KMS-11 (cell line): ENCODE measurements around the gene BHLHA15.

ENCODE experiments used
- H2AFZ ChIP-seq: fragments of 200-600 bp; sonication (generic); 2 replicates; pipeline ENCODE4 v1.6.1; 2016; ENCODE audit warnings: antibody characterized with exemption, mixed run types, low read depth
- H3K27ac ChIP-seq: fragments of 200-600 bp; sonication (generic); 2 replicates; pipeline ENCODE4 v1.6.1; 2016; ENCODE audit warnings: mild to moderate bottlenecking, mixed run types
- H3K27me3 ChIP-seq: fragments of 200-600 bp; sonication (generic); 2 replicates; pipeline ENCODE4 v1.6.1; 2017; ENCODE audit warnings: mild to moderate bottlenecking, low read depth, mixed run types, moderate library complexity; ENCODE audit not compliant: insufficient read depth
- H3K36me3 ChIP-seq: fragments of 200-600 bp; sonication (generic); 2 replicates; pipeline ENCODE4 v1.6.1; 2017; ENCODE audit warnings: mild to moderate bottlenecking, mixed run types; ENCODE audit not compliant: insufficient read depth
- H3K4me1 ChIP-seq: fragments of 200-600 bp; sonication (generic); 2 replicates; pipeline ENCODE4 v1.6.1; 2016; ENCODE audit warnings: mild to moderate bottlenecking, low read depth, mixed run types; ENCODE audit not compliant: poor library complexity, severe bottlenecking
- H3K4me2 ChIP-seq: fragments of 200-600 bp; sonication (generic); 2 replicates; pipeline ENCODE4 v1.7.0; 2016; ENCODE audit warnings: mild to moderate bottlenecking, mixed run types
- H3K4me3 ChIP-seq: fragments of 200-600 bp; sonication (generic); IDR thresholded peaks from 2 replicates; pipeline ENCODE4 v1.6.1; 2017; ENCODE audit warnings: low read depth, low read length, mixed read lengths; ENCODE audit not compliant: insufficient read depth
- H3K79me2 ChIP-seq: fragments of 200-600 bp; sonication (generic); 2 replicates; pipeline ENCODE4 v1.6.1; 2016; ENCODE audit warnings: low read depth, mixed run types; ENCODE audit not compliant: insufficient read depth
- H3K9ac ChIP-seq: fragments of 200-600 bp; sonication (generic); 2 replicates; pipeline ENCODE4 v1.6.1; 2016; ENCODE audit warnings: mild to moderate bottlenecking, mixed run types
- H4K20me1 ChIP-seq: fragments of 200-600 bp; sonication (generic); 2 replicates; pipeline ENCODE4 v1.6.1; 2016; ENCODE audit warnings: mild to moderate bottlenecking, mixed run types; ENCODE audit not compliant: insufficient read depth
- TF ChIP-seq, protein P1 (sequence below): fragments of 200-600 bp; sonication (generic); conservative IDR thresholded peaks from 2 replicates; pipeline ENCODE4 v1.6.1; 2017; ENCODE audit warnings: low read depth, mild to moderate bottlenecking, antibody characterized with exemption, low read length, moderate library complexity, mixed read lengths

The BHLHA15 gene

DNA sequence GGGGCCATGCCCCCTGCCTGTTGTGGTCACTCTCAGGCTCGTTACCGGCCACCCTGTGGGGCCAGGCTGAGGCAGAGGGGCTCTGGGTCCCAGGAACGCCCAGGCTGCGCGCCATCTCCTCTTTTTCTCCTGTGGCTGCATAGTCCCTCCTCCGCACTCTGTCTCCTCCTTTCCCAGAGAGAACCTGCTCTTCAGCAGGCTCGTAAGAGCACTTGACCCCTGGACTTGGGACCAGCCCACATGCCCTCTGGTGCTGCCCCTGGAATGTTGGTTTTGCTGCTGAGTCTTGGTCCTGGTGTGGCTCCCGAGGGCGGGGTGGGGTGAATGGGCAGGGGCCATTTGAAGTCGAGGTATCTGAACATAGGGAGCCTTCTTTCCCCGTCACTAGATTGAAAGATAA, 6.6 kb upstream of the BHLHA15 start:
- Histone ChIP-seq H3K79me2 (peaks cover 7% of the 10 kb centered on the region), H3K27me3 (no peaks in the 10 kb centered on the region), H2AFZ (no peak overlapping the region), H3K4me1 (peaks cover 48% of the 10 kb centered on the region), H3K36me3 (no peaks in the 10 kb centered on the region; the same call in 1 of the 2 replicates), H3K4me3 (no peak overlapping the region), H3K9ac (no peak overlapping the region), H3K4me2 (no peak overlapping the region), H4K20me1 (no peaks in the 10 kb centered on the region), H3K27ac (no peak overlapping the region)
- TF ChIP-seq, protein P1, sequence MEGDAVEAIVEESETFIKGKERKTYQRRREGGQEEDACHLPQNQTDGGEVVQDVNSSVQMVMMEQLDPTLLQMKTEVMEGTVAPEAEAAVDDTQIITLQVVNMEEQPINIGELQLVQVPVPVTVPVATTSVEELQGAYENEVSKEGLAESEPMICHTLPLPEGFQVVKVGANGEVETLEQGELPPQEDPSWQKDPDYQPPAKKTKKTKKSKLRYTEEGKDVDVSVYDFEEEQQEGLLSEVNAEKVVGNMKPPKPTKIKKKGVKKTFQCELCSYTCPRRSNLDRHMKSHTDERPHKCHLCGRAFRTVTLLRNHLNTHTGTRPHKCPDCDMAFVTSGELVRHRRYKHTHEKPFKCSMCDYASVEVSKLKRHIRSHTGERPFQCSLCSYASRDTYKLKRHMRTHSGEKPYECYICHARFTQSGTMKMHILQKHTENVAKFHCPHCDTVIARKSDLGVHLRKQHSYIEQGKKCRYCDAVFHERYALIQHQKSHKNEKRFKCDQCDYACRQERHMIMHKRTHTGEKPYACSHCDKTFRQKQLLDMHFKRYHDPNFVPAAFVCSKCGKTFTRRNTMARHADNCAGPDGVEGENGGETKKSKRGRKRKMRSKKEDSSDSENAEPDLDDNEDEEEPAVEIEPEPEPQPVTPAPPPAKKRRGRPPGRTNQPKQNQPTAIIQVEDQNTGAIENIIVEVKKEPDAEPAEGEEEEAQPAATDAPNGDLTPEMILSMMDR: no peak

DNA sequence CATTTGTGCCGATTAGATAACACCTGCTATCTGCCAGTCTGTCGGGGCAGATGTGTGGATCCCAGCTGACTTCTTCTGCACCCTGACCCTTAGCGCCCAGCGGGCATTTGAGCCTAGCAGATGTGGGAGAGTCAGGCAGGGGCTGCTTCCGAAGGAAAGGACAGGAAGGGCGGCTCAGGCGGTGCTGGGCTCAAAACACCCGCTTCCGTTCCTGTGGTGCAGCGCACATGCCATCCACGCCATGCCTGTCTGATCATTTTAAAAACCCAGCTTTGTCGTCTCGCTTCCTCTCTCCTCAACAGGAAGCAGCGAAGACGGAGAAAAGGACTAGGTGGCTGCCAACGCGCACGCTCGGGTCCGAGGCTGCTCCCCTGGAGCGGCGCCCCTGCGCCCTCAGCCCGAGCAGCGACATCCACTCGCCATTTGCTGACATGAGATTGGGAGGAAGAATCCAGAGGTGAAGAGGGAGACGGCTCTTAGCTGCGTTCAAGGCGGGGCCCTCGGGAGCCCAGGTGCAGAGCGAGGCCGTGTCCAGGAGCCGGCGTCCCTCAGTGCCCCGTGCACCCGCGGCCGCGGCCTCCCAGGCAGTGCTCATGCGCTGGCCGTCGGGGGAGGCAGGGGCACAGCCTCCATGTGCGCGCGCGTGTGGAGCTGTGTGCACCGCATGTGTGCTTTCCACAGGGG, 5.9 kb upstream of the BHLHA15 start:
- no peak overlapping the region for H3K4me2 ChIP-seq
- H3K4me3 ChIP-seq: no peak overlapping the region
- no peak overlapping the region for H3K9ac ChIP-seq
- H3K79me2 ChIP-seq: peaks cover 7% of the 10 kb centered on the region
- TF ChIP-seq, protein P1: no peak
- no peaks in the 10 kb centered on the region; the same call in 1 of the 2 replicates for H3K36me3 ChIP-seq
- no peak overlapping the region for H2AFZ ChIP-seq
- H3K27ac ChIP-seq: no peak overlapping the region
- H3K4me1 ChIP-seq: peaks cover 42% of the 10 kb centered on the region
- H4K20me1 ChIP-seq: no peaks in the 10 kb centered on the region
- no peaks in the 10 kb centered on the region for H3K27me3 ChIP-seq

DNA sequence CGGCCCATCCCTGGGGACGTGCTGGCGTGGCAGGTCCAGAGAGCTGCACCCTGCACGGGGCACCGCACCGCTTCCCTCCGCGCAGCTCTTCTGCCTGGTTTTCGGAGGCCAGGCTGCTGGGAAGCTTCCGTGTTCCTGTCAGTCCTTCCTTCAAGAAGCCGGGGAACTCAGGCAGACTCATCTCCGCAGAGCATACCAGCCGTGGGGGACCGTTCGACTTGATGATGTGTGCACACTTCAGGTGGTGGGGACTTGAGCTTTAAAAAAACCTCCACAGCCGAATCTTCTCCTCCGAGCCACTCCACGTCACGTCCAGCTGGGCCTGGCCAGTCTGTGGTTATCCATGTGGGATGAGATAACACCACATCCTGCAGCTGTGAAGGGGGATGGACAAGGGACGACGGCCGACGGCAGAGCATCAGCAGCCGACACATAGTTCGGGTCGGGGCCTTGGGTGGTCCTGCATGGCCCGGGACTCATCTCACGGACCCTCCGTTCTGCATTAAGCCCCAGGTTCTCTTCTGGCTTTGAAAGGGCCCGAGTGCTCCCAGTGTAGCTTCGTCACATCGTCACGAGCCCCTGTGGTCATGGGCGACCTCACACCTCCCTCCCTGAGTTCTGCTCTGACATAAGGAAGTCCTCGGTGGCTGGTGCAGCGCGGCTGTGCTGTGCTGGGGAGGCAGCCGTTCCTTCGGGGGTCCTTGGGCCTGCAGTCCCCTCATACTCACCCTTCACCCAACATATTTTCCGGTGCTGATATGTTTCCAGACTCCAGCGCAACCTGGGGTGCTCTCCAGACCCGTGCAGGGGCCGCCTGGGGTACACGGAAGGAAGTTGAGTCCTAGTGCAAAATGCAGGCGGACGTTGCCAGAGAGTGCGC, 4.5 kb upstream of the BHLHA15 start:
- Histone ChIP-seq H3K4me2 (no peak overlapping the region), H3K4me1 (peaks cover 28% of the 10 kb centered on the region), H3K27me3 (no peaks in the 10 kb centered on the region), H3K27ac (no peak overlapping the region), H3K36me3 (no peaks in the 10 kb centered on the region; the same call in 1 of the 2 replicates), H4K20me1 (no peaks in the 10 kb centered on the region), H3K4me3 (no peak overlapping the region), H3K9ac (no peak overlapping the region), H2AFZ (no peak overlapping the region), H3K79me2 (peaks cover 8% of the 10 kb centered on the region)
- TF ChIP-seq, protein P1: no peak

DNA sequence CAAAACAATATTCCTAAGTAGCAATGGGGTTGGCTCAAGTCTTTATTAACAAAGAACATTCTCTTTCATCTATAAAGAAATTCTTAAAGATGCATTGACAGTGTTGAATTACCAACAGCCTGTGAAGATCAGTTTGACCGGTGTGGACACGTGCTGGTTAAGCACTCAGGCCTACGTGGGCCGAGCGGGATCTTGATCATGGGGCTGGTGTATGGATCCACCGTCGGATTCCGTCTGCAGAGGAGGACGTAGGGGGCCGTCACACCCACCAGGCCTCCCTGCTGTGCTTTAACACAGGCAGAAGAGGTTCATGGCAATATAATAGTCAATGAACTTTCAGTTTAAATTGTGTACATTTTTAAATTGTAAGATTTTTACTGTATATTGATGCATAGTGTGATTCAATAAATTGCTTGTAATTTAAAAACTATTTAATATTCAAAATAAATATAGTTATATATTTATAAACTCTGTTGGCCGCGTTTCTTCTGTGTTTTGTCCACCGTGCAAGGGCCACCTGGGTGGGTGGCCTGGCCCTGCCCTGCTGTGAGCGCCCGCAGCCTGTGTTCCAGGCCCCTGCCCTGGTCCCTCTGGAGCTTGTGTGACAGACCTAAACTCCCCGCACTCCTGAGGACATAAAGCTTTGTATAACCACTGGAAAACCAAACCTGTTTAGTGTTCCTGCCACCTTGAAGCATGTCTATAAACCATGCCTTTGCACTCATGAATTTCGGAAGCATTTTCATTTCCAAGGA, 1.9 kb upstream of the BHLHA15 start:
- TF ChIP-seq, protein P1: no peak
- Histone ChIP-seq H3K27ac (no peak overlapping the region), H3K36me3 (no peaks in the 10 kb centered on the region; the same call in 1 of the 2 replicates), H3K4me2 (no peak overlapping the region), H3K4me1 (peaks cover 11% of the 10 kb centered on the region), H3K79me2 (peaks cover 11% of the 10 kb centered on the region), H2AFZ (no peak overlapping the region), H3K27me3 (no peaks in the 10 kb centered on the region), H3K9ac (no peak overlapping the region), H3K4me3 (no peak overlapping the region), H4K20me1 (no peaks in the 10 kb centered on the region)
